GM12878 (cell line): ENCODE measurements around the gene FBXL14. TPM values are rescaled to one million over a fixed set of nuclear protein-coding genes. Genes with fewer than 3 reads are reported as not detected.

Experiments used
- ATAC-seq: fragments of 200-7000 bp; cut with Tn5 transposase; 3 replicates; pipeline ENCODE4 v1.9.1; 2020; ENCODE audit warnings: mild to moderate bottlenecking, moderate library complexity
- BruUV-seq: library from RNA; stranded (reverse); fragments of 400-500 nt; replicated peaks from 2 replicates; lab custom pipeline; 2021; lab: Mats Ljungman, UMichigan
- CTCF ChIA-PET: fragments of 300-600 bp; sonication (Branson Sonifier 250); formaldehyde crosslinking; extraction: SDS; loops from one replicate; lab custom pipeline; 2021; ENCODE audit warnings: inconsistent platforms; lab: Yijun Ruan, JAX
- POLR2A ChIA-PET: fragments of 350-600 bp; formaldehyde crosslinking; extraction: SDS; loops from one replicate; lab custom pipeline; 2021; ENCODE audit warnings: inconsistent platforms; lab: Charles Lee
- RAD21 ChIA-PET: fragments of 300-600 bp; sonication (Branson Sonifier 250); formaldehyde crosslinking; loops from one replicate; lab custom pipeline; 2023; ENCODE audit warnings: antibody characterized with exemption; ENCODE audit not compliant: unreplicated experiment; lab: Charles Lee
- SMC1A ChIA-PET: fragments of 300-600 bp; sonication (Branson Sonifier 250); formaldehyde crosslinking; loops from one replicate; lab custom pipeline; 2023; ENCODE audit not compliant: unreplicated experiment, uncharacterized antibody; lab: Charles Lee
- DNase-seq: peaks from one replicate; pipeline ENCODE4 v3.0.0-alpha.2; 2011; ENCODE audit warnings: low read depth, low spot score
- FAIRE-seq: peaks from 3 replicates; lab custom pipeline; 2011; peaks lifted over from hg19 to GRCh38; lab: Jason Lieb, UNC
- H2AFZ ChIP-seq: 2 replicates; pipeline ENCODE4 v1.6.0; 2011; ENCODE audit warnings: low read depth, low read length, control low read depth; ENCODE audit not compliant: control insufficient read depth
- H3K27ac ChIP-seq: 2 replicates; pipeline ENCODE4 v1.5.1; 2011; ENCODE audit warnings: control low read depth; ENCODE audit not compliant: control insufficient read depth, insufficient read depth
- H3K27me3 ChIP-seq, 2 experiments: replicated peaks in 1 of 2; 2 replicates each; pipeline versions ENCODE4 v1.6.0 to v1.6.1; 2011; ENCODE audit warnings: low read length in 1 of 2; ENCODE audit not compliant: control insufficient read depth in 2 of 2, insufficient read depth in 2 of 2
- H3K36me3 ChIP-seq, 2 experiments: 2 replicates each; pipeline ENCODE4 v1.5.1; 2011; ENCODE audit warnings: low read length in 1 of 2; ENCODE audit not compliant: control insufficient read depth in 2 of 2, insufficient read depth in 2 of 2
- H3K4me1 ChIP-seq: 2 replicates; pipeline ENCODE4 v1.6.1; 2011; ENCODE audit warnings: mild to moderate bottlenecking, low read length, moderate library complexity, mixed read lengths; ENCODE audit not compliant: control insufficient read depth, insufficient read depth
- H3K4me2 ChIP-seq: 2 replicates; pipeline ENCODE4 v1.6.0; 2011; ENCODE audit warnings: control low read depth; ENCODE audit not compliant: control insufficient read depth, insufficient read depth
- H3K4me3 ChIP-seq: fragments of 200-600 bp; sonication (generic); 2 replicates; pipeline ENCODE4 v1.5.1; 2016
- H3K79me2 ChIP-seq: 2 replicates; pipeline ENCODE4 v1.6.0; 2011; ENCODE audit warnings: low read length; ENCODE audit not compliant: control insufficient read depth, insufficient read depth
- H3K9ac ChIP-seq: 2 replicates; pipeline ENCODE4 v1.8.0; 2011; ENCODE audit warnings: low read length, control low read depth, mixed read lengths; ENCODE audit not compliant: control insufficient read depth, insufficient read depth
- H3K9me3 ChIP-seq: replicated peaks from 3 replicates; pipeline ENCODE4 v1.5.1; 2011; ENCODE audit warnings: mild to moderate bottlenecking, low read length; ENCODE audit not compliant: control insufficient read depth, insufficient read depth
- H4K20me1 ChIP-seq: 2 replicates; pipeline ENCODE4 v1.6.0; 2011; ENCODE audit not compliant: control insufficient read depth, insufficient read depth
- CHD4 ChIP-seq: fragments of 200-600 bp; sonication (generic); IDR thresholded peaks from 2 replicates; pipeline ENCODE4 v1.6.1; 2016; ENCODE audit warnings: mild to moderate bottlenecking
- DPF2 ChIP-seq: fragments of 450-650 bp; IDR thresholded peaks from 2 replicates; pipeline ENCODE4 v1.6.1; 2017; ENCODE audit warnings: mild to moderate bottlenecking
- EGR1 ChIP-seq, 2 experiments: IDR thresholded peaks; 1 replicate in 1 of 2; 2 replicates in 1 of 2; pipeline ENCODE4 v1.6.1; 2011 to 2012; ENCODE audit warnings: low read depth in 2 of 2, low read length in 2 of 2, borderline replicate concordance in 1 of 2, mild to moderate bottlenecking in 1 of 2, moderate library complexity in 1 of 2
- KLF5 ChIP-seq: fragments of 450-650 bp; IDR thresholded peaks from 2 replicates; pipeline ENCODE4 v1.6.1; 2014; ENCODE audit warnings: mild to moderate bottlenecking; ENCODE audit not compliant: partially characterized antibody
- SREBF1 ChIP-seq: IDR thresholded peaks from 2 replicates; pipeline ENCODE4 v1.6.1; 2012; ENCODE audit warnings: mild to moderate bottlenecking, low read length
- SREBF2 ChIP-seq: IDR thresholded peaks from 2 replicates; pipeline ENCODE4 v1.6.1; 2012; ENCODE audit warnings: mild to moderate bottlenecking, low read length
- TCF7 ChIP-seq: IDR thresholded peaks from 2 replicates; pipeline ENCODE4 v1.6.1; 2014; ENCODE audit warnings: antibody characterized with exemption, borderline replicate concordance
- ZZZ3 ChIP-seq: IDR thresholded peaks from 2 replicates; pipeline ENCODE4 v1.6.1; 2011; ENCODE audit warnings: low read depth; ENCODE audit not compliant: control insufficient read depth, insufficient read length
- WGBS: methylation state at CpG from one replicate; pipeline ENCODE4 v1.1.6; 2016; ENCODE audit warnings: low lambda C conversion rate; ENCODE audit not compliant: insufficient replicate concordance, insufficient coverage; ENCODE audit errors: missing lambda C conversion rate; 5-methylcytosine and 5-hydroxymethylcytosine counted together
- in situ Hi-C: fragments of 300-500 bp; cut with MboI; formaldehyde crosslinking; loops from 9 replicates; pipeline ENCODE4 v1.14.3; 2018; ENCODE audit warnings: mixed read lengths
- intact Hi-C: fragments of 100-400 bp; cut with micrococcal nuclease; formaldehyde crosslinking; loops from one replicate; pipeline ENCODE4 v1.14.2; 2022; ENCODE audit not compliant: unreplicated experiment
- polyA plus RNA-seq, 11 experiments: library from polyadenylated mRNA; depleted of rRNA in 4 of 11; unstranded in 6 of 11; stranded (reverse) in 5 of 11; fragments of >200 nt; fragmentation: Nextera tagmentation in 4 of 11; fragmentation: Illumina TruSeq in 1 of 11; extraction: Ambion mirVana in 4 of 11; extraction: Trizol in 1 of 11; gene quantifications; 1 replicate in 1 of 11; 2 replicates in 10 of 11; pipeline versions ENCODE4 v1.2.1 to v1.2.3, GENCODE V29; 2011 to 2016; ENCODE audit warnings: inconsistent platforms in 2 of 11, missing spikeins in 2 of 11, low read depth in 1 of 11
- total RNA-seq, 4 experiments: library from RNA; depleted of rRNA in 3 of 4; stranded (reverse); fragments of >200 nt in 3 of 4; fragmentation: Illumina TruSeq in 1 of 4; extraction: Trizol in 1 of 4; gene quantifications; 2 replicates each; pipeline versions ENCODE4 v1.2.1 to v1.2.3, GENCODE V29; 2013 to 2021
- TF ChIP-seq, protein P1 (sequence below): IDR thresholded peaks from 2 replicates; pipeline ENCODE4 v1.6.1; 2012; ENCODE audit warnings: low read depth, low read length, improper control_type of control experiment
- TF ChIP-seq, protein P2 (sequence below): fragments of 450-650 bp; IDR thresholded peaks from 2 replicates; pipeline ENCODE4 v1.6.1; 2017; ENCODE audit warnings: low read depth, mild to moderate bottlenecking, moderate library complexity

The FBXL14 gene
- total and polyA plus RNA-seq, 10 of the 15 experiments (the other 5 are each of a cell fraction or from before 2014, with no cell fraction given) = 0.44 to 19.0 (median 2.9) TPM

DNA sequence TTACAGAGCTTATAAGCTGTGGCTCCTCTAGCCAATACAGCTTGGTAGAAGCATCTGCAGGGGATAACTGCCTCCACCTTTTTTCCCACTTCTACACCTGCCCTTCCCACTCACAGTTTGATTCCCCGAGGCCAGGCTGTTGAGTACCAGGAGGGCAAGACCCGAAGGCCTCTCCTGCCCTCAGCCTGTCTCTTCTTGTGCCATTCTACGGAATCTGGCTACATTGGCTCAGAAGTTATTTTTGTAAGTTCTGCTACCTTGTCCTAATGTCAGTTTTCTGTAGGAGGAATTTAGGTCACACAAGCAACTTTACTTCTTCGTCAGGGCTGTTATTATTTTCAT lies 11.7 kb downstream of the FBXL14 start:
- Histone ChIP-seq H3K36me3 (no peaks in the 10 kb centered on the region), H2AFZ (no peak overlapping the region), H3K4me3 (no peak overlapping the region), H3K9me3 (no peaks in the 10 kb centered on the region), H4K20me1 (no peaks in the 10 kb centered on the region), H3K27me3 (no peaks in the 10 kb centered on the region), H3K4me1 (no peaks in the 10 kb centered on the region), H3K79me2 (no peaks in the 10 kb centered on the region), H3K4me2 (no peak overlapping the region), H3K9ac (no peak overlapping the region), H3K27ac (no peak overlapping the region)
- FAIRE-seq = no peak
- BruUV-seq = no TSS peak
- ChIA-PET SMC1A (interaction anchor here (0.7 to 12.3 kb wide), 40 partner anchors 9 to 768 kb away, joined by 3 to 276 read pairs (median 5); no protein-coding TSS in a partner anchor), CTCF (interaction anchor here (0.7 to 12.3 kb wide), 50 partner anchors 9 to 968 kb away, joined by 3 to 287 read pairs (median 5); partner anchors contain the start of genes FBXL14, RAD52 and WNT5B), RAD21 (interaction anchor here (0.6 to 4.9 kb wide), 45 partner anchors 9 to 1007 kb away, joined by 3 to 237 read pairs (median 4); partner anchors contain the start of gene WNT5B), POLR2A (interaction anchor here (0.6 to 2.0 kb wide), 7 partner anchors 10 to 471 kb away, joined by 3 to 12 read pairs (median 3); no protein-coding TSS in a partner anchor)
- TF ChIP-seq ZZZ3 = no peak
- no peak for TF ChIP-seq DPF2
- TF ChIP-seq, protein P1, sequence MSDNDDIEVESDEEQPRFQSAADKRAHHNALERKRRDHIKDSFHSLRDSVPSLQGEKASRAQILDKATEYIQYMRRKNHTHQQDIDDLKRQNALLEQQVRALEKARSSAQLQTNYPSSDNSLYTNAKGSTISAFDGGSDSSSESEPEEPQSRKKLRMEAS = no peak
- TF ChIP-seq CHD4 = no peak
- TF ChIP-seq, protein P2, sequence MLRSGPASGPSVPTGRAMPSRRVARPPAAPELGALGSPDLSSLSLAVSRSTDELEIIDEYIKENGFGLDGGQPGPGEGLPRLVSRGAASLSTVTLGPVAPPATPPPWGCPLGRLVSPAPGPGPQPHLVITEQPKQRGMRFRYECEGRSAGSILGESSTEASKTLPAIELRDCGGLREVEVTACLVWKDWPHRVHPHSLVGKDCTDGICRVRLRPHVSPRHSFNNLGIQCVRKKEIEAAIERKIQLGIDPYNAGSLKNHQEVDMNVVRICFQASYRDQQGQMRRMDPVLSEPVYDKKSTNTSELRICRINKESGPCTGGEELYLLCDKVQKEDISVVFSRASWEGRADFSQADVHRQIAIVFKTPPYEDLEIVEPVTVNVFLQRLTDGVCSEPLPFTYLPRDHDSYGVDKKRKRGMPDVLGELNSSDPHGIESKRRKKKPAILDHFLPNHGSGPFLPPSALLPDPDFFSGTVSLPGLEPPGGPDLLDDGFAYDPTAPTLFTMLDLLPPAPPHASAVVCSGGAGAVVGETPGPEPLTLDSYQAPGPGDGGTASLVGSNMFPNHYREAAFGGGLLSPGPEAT = no peak
- TF ChIP-seq SREBF1 = no peak
- TF ChIP-seq SREBF2 = no peak
- TF ChIP-seq TCF7 = no peak
- TF ChIP-seq EGR1 (IDR thresholded peaks at IDR 0.05; ENCODE audit: borderline replicate concordance in 1 of 2, low read depth in 2 of 2, low read length in 2 of 2) = no peak
- TF ChIP-seq KLF5 = no peak
- WGBS = 96% methylated on average over 4 of the region's 4 CpGs
- in situ Hi-C loops = no loop called here
- no peak; the same call in 2 of the 3 replicates for ATAC-seq
- DNase-seq = no peak
- intact Hi-C loops = loop anchor here (1.0 to 5.0 kb wide), 6 partner anchors 50 to 516 kb away; no protein-coding TSS in a partner anchor
